Effector CD8-positive, alpha-beta T cell (primary cell): ENCODE results near the gene HJV.
"Not testable (repeated sequence)": the region's sequence is repeated elsewhere in the genome, so short reads cannot be mapped to it uniquely, and the experiment has no call there.

Experiments
- DNase-seq: peaks from one replicate; lab custom pipeline; 2025; lab: John Stamatoyannopoulos, UW
- total RNA-seq, 4 experiments: gene quantifications; one replicate each; lab custom pipeline; 2026; lab: John Stamatoyannopoulos, UW

HJV gene, protein sequence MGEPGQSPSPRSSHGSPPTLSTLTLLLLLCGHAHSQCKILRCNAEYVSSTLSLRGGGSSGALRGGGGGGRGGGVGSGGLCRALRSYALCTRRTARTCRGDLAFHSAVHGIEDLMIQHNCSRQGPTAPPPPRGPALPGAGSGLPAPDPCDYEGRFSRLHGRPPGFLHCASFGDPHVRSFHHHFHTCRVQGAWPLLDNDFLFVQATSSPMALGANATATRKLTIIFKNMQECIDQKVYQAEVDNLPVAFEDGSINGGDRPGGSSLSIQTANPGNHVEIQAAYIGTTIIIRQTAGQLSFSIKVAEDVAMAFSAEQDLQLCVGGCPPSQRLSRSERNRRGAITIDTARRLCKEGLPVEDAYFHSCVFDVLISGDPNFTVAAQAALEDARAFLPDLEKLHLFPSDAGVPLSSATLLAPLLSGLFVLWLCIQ
- 0 reads per million in 4 experiments for total RNA-seq

- no peak for DNase-seq
Measured at GRCh38 chr1:146021622-146022402, at the start of gene HJV. HJV (minus strand) TSS chr1:146021735; CDS start chr1:146020231, 1,504 bp downstream.

- not testable (repeated sequence) for DNase-seq
Measured at GRCh38 chr1:146059148-146059547, 37.6 kb upstream of the HJV start.

- DNase-seq: peak; percentile 62
Measured at GRCh38 chr1:146051852-146052676, 30.5 kb upstream of the HJV start.

- no peak for DNase-seq
Measured at GRCh38 chr1:146051452-146051851, 29.9 kb upstream of the HJV start.

- not testable (repeated sequence) for DNase-seq
Measured at GRCh38 chr1:146050652-146050963, 29.1 kb upstream of the HJV start.

DNA sequence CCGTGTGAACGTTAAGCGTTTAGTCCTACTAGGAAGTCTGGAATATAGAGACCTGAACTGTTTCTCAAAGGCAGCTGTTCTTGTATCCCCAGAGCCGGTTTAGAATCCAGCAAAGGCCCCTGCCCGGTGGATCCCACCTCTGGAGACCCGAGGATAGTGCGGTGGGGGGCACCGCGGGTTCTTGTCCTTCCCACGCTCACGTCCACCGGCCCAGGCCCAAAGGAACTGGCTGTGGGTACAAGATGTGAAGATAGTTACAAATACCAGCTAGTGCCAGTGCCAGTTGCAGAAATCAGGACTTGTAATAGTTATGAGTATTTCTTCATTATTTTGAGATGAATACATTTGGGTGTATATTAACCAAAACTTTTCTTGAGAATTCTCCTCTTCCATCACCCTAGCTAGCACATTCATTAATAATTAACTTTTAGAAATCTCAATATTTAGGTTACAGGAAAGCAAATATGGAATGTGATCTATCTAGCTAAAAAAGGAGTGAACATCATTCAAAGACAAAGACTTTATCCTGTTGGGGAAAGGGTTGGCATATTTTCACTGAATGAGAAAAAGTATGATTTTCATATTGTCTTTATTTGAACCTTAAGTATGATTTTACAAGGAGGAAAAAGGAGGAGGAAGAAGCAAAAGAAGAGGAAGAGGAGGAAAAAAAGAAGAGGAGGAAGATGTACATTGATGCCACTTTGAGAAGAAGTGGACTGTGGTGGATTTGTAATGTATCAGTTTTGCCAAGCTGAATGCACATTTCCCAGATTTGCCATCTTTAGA is 28.5 kb upstream of the HJV start:
- not testable (repeated sequence) for DNase-seq

DNA sequence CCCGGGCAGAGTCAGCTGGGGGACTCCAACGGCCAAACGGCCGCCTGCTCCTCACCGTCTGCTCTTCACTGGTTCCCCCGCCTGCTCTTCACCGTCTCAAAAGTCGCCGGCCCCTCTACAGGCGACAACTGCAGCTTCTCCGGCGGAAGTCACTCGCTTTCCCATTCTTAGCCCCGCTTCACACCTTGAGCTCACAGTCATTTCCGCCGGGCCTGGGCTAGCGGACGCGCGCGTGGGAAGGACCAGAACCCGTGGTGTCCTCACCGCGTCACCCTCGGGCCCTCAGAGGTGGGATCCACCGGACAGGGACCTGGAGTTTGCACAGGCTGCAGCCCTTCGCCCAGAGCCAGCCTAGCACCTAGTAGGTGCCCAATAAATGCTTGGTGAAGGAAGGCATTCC is 27.9 kb upstream of the HJV start:
- no peak for DNase-seq

GRCh38 chr1:146048514-146049115 is 27.1 kb upstream of the HJV start:
- not testable (repeated sequence) for DNase-seq

- no peak for DNase-seq
Measured at GRCh38 chr1:146046664-146047063, 25.1 kb upstream of the HJV start.

GRCh38 chr1:146039844-146040194 is 18.3 kb upstream of the HJV start:
- no peak for DNase-seq

- DNase-seq: peak; percentile 57
Measured at GRCh38 chr1:146036965-146037646, 15.6 kb upstream of the HJV start.

- no peak for DNase-seq
Measured at GRCh38 chr1:146036241-146036964, 14.9 kb upstream of the HJV start.

DNA sequence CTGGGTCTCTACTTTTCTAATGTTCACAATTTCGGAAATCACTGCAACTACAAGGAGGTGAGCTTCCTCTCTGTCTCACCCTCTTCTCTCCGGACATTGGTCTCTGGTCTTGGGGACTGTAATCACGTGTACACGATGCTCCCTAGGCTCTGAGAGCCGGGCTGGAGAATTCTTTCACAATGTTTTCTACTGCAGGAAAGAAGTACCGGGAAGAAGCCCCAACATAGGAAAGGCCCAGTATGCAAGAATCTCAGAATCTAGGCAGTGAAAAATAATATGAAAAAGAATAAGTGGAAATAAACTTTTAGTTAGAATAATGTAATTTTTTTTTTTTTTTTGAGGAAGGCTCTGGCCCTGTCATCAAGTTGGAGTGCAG is 13.5 kb upstream of the HJV start:
- DNase-seq: no peak

DNA sequence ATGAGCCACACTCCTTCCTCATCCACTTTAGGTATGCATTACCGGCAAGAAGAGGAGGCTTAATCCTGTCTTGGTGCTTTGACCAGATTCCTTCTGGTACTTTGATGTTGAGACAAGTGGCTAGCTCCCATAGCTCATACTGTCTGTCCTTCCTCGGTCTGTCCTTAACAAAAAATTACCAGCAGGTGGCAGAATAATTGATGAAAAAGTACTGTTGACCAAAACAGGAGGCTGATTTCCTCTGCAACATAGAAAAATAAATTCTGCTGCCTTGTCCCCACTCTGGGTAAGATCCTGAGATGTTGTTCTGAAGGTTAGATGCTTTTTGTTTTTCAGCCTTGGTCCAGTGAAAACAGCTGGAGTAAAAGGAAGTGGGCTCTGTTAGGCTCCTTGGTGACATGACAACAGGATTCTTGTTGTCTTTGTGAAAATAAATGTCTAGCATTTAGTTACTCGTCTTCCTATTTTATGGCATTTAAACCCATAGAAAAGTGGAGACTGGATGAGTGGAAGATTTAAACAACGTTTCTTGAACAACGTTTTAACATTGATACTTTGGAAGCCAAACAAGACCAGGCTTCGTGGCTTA is 11.2 kb upstream of the HJV start:
- no peak for DNase-seq

- no peak for DNase-seq
Measured at GRCh38 chr1:146031476-146031875, 9.9 kb upstream of the HJV start.

- DNase-seq: no peak
Measured at GRCh38 chr1:146029117-146029516, 7.6 kb upstream of the HJV start.

GRCh38 chr1:146026650-146027049 is 5.1 kb upstream of the HJV start:
- not testable (repeated sequence) for DNase-seq

GRCh38 chr1:146025787-146026495 is 4.4 kb upstream of the HJV start:
- DNase-seq: not testable (repeated sequence)
